GM21381 (cell line): Measurements from ENCODE around the gene TMEM164.
"Not testable (repeated sequence)": the region's sequence is repeated elsewhere in the genome, so short reads cannot be mapped to it uniquely, and the experiment has no call there.

ENCODE experiments used
- ATAC-seq: cut with Tn5 transposase; IDR thresholded peaks from one replicate; pipeline ENCODE4 v1.9.1; 2021; ENCODE audit warnings: mild to moderate bottlenecking, moderate library complexity; ENCODE audit not compliant: unreplicated experiment

TMEM164 gene

DNA sequence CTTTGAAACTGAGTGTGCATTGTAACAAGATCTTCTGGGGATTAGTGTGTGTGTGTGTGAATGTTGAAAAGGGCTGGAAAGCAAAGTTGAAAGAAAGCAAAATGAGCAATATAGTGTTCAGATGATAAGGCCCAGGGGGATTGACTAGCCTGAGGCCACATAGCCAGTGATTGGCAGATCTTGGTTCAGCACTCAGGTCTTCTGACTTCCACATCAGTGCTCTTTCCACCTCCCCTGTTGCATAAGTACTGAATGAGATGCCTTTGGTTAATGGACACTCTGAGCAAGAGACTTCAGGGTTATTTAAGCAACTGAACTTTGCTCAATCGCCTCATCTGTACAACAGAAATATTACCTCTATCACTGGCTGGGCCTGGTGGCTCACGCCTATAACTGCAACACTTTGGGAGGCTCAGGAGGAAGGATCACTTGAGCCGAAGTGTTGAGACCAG lies 120.4 kb downstream of the TMEM164 start:
- ATAC-seq = no peak

DNA sequence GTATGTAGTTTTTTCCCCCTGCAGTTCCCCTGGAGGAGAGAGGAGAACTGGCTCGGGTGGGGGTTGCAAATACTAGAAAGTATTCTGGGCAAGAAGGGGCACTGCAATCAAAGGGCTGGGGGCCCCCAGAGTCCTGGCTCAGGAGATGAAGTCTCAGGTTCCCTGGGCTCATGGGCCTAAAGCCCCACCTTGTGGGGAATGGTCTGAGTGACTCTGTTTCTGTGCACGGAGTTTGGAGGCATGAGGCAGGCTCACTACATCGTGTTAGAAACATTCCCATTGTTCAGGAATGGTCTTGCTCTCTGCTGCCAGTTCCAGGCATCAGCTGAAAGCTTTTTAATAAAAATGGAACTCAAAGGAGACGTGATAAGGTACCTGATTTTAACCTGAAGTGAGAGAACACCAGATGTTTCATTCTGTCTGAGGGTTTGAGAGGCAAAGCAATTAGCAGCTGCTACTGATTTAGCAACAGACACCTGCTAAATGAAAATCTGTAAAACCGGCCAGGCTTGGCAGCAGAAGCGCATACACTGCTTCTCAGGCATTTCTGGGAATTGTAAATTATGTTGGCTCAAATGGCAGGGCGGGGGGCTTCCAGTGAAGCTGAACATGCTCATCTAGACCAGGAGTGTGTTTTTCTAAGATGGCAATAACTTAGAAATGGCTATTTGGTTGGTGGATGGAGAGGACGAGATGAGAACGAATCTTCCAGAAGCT lies 122.7 kb downstream of the TMEM164 start:
- ATAC-seq = no peak

DNA sequence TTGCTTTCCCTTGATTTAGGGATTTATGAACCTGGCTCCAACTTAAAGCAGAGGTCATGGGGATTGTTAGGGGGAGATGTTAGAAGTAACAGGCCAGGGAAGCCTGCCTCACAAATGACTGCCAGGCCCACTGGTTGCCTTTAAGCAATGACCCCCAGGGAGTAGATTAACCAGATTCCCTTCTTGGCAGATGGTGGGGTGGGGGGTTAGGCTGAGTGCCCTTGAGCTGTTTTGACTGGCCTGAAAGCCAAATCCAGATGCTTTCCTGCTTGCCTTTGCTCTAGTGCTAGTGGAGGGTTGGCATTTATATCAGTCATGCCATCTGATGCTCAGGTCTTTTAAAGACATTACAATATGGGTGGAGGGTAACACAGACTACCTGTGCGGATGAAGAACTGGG lies 128.1 kb downstream of the TMEM164 start:
- no peak for ATAC-seq

DNA sequence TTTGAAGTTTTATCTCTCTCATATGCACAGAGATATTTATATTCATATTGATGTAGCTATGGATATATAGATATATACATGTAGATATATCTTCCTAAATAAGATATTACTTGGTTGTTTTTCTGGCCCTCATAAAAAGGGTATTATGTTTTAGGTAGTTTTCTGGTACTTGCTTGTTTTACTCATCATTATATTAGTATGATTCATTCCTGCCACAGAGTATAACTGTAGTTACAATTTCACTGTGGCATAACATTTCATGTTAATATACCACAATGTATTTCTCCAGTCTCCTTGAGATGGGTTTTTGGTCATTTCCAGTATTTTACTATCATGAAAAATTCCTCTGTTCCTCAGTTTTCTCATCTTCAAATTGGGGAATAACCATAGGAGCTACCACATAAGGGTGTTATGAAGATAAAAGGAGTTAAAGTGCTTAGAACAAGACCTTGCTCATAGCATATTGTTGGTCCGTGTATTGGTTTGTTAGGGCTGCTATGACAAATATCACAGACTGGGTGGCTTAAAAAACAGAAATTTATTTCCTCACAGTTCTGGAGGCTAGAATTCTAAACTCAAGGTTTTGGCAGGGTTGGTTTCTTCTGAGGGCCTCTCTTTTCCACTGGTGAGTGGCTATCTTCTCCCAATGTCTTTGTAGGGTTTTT lies 129.7 kb downstream of the TMEM164 start:
- no peak for ATAC-seq

DNA sequence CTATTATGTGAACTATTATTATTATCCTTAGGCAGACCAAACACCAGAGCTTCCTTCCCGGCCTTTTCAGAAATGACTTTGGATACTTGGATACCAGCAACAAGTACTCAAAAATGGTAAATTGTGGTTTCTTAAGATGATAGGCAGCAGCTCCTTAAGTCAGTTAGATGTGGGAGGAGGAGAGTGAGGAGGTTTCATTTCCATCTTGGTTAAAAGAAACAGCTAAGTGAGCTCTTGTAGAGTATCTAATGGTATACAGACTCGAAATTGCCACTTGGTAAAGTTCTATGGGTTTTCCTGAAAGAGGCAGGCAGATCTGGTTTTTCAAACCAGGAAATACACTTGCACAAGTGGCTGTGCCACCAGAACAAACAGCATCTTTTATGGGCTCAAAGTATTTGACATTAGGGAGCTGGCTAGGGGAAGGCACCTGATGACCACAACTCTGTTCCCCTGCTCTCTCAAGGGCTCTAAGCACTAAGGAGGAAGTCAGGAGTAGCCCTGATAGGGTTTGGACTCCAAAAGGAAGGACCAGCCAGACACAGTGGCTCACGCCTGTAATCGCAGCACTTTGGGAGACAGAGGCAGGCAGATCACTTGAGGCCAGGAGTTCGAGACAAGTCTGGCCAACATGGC lies 130.9 kb downstream of the TMEM164 start:
- no peak for ATAC-seq

DNA sequence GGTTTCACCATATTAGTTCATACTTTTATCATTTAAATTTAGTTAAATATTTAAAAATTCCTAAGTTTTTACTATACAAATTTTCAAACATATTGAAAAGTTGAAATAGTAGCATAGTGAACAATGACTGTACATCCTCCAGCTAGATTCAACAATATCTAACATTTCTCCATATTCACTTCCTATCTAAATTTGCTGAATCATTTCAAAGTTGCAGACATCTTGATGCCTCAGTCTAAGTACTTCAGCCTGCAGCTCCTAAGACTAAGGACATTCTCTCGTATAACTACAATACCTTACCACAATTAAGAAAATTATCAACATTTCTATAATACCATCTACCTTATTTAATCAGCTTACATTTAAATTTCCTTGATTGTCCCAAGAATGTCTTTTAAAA lies 132.7 kb downstream of the TMEM164 start:
- ATAC-seq = no peak

DNA sequence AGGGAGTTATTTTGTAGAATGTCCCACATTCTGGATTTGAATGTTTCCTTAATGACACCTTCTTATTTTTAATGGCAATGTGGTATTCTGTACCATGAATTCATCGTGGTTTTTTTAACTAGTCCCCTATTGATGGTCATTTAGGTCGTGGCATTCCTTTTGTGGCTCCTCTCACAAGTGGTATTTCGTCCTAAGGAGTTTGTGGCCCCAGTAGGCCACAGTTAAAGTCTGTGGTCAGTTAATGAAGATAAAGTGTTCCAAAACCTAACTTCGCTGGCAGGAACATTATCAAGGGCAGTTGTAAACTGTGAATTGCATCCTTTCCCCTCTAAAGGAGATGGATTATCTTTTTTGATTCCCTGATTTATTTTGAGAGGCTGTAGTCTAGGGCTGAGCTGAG lies 133.2 kb downstream of the TMEM164 start:
- no peak for ATAC-seq

DNA sequence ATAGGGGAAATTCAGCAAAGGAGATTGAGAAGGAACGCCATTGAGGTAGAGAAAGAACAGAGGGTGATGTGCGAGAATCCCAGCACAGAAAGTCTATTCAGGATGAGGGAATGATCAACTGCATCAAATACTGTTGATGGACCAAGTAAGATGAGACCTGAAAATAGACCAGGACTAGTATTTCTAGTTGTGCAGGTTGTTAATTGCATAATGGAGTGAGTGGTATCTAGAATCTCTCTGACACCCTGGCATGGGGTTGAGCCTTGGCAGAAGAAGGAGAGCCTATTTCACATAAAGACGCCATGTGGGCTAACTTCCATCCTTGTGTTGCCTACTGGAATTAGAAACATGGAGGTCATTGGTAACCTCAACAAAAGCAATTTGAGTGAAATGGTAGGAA lies 135.6 kb downstream of the TMEM164 start:
- ATAC-seq = no peak

DNA sequence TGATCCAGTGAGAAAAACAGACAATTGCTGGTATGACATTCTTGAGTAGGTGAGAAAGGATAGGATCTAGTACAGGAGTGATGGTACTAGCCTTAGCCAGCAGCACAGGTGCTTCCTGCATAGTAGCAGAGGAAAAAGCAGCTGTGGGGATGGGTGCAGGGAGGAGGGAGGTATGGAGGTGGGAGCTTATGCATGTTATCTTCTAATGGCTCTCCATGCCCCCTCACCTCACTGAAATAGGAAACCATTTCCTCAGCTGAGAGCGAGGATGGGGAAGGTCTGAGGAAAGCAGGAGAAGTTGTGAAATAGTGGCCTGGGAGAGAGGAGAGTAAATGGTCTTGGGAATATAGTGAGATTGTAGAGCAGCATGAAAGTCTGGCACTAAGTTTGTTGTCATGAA lies 136.3 kb downstream of the TMEM164 start:
- no peak for ATAC-seq

DNA sequence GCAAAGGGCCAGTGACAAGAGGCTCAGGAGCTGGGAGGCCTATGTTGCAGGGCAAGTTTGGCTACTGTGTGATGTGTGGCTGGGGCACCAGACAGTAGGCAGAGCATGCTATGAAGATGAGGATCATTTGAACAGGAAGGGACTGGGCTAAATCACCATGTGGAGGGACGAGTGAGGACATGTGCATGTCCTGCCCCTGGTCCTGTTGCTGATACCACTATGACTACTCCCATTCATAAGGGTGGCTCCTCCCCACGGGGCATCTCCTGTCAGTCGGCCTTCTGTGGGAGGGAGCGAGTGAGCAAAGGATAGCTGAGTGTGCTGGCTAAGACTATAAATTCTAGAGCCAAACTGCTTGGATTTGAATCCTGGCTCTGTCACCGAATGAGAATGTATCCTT lies 139.2 kb downstream of the TMEM164 start:
- ATAC-seq = no peak

DNA sequence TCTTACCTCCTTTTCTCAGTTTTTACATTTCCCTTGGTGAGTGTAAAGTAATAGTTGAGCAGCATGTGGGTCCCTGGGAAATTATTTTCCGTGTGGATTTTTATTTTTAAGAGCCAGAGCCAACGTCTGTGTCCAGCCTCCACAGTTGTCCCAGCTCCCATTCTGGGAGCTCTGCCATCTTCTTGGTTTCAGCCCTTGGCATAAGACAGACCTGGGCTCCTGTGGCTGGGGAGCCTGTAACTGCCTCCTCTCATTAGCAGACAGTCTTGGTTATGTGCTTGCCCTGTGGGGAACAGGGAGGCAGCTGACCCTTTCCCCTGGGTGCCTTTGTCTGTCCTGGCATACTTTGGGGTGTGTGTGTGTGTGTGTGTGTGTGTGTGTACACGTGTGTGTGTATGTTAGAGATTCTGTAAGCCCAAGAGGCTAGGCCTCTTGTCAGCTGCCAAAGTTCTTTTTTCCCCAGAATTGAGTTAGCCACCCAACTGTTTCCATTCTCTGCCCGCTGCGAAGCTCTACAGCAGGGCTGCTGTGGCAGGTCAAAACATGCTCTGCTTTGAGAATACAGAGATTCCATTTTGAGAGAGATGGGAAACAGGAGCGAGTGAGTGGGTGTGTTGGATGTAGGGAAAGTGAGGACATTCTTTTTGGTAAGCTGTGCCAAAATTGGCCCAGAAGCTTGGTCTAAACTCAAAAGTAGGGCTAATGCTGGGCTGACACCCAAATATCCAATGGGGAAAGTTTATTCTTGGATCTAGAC lies 140.7 kb downstream of the TMEM164 start:
- ATAC-seq = no peak

DNA sequence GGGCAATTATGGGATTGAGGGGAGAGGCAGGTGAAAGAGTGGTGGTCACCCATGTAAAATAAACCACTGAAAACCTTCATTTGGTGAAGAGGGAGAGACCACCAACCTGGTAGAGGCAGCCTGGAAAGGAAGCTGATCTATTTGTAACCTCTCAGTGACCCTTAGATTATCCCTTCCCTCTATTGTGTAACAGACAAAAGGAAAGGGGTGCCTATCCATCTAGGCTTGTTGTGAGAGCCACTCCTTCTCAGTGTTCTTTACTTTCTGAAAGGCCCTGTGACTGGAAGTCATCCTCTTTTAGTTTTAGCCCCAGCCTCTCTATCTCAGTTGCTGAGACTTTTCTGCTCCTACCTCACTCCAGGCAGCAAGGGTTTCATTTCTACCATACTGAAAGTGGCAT lies 142.4 kb downstream of the TMEM164 start:
- no peak for ATAC-seq

DNA sequence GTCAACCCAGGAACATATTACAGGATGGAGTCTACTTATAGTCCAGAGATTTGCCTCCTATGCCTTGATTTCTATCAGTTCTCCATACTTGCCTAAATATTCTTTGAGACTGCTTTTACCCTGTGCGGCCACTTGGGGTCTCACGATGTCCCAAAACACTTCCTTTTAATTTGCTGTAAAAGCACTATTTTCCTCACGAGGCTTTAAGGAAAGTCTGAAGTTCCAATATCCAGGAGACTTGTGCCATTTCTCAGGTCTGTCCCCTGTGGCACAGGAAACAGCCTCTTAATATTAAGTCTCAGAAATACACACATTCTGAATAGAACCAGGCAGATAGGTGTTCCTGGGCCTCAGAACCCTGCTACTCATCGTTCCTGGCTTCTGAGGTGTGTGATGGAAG lies 142.9 kb downstream of the TMEM164 start:
- ATAC-seq = no peak

DNA sequence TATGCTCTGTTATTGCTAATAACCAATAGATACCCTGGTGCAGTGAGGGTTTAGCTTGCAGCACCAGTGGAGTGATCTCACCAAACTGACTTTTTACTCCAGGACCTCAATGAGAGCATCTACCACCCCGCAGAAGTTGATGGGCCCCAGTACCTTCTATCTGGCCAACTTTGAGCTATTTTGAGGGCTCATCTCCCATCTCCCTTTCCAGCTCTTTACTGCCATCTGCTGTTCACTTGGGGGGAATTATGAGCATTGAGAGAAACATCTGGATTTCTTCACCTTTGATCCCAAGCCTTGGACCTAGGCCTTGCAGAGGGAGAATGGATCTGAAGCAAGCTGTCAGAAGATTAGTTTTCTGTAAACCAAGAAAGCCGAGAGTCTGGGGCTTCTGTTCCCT lies 143.6 kb downstream of the TMEM164 start:
- ATAC-seq = peak; percentile 60

DNA sequence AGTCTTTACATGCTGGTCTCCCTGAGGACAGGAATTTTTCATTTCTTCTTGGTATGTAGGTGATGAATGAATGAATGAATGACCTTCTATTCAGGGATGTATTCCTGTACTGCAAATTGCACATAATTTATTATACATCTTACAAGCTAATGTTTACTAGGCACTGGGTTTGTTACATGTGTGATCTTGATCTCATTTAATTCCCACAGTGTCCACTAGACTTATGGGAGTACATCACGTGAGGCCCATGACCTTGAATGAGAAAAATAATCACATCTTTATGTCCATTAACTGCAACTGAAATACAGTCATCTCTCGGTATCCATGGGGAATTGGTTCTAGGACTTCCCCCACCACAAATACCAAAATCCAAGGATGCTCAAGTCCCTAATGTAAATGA lies 150.3 kb downstream of the TMEM164 start:
- ATAC-seq = no peak

DNA sequence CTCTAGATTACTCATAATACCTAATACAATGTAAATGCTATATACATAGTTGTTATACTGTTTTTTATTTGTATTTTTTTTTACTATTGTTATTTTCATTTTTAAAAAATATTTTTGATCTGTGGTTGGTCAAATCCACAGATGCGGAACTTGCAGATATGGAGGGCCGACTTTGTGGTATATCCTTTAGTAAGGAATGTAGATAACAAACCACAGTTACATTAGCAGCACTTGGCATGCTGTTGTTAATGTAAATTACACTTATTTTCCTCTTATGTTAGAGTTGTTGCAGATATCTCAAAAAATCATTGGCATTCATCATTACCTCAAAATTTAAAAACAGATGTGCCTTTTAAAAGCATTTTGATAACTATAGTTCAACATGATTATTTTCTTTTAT lies 151.0 kb downstream of the TMEM164 start:
- ATAC-seq = no peak

DNA sequence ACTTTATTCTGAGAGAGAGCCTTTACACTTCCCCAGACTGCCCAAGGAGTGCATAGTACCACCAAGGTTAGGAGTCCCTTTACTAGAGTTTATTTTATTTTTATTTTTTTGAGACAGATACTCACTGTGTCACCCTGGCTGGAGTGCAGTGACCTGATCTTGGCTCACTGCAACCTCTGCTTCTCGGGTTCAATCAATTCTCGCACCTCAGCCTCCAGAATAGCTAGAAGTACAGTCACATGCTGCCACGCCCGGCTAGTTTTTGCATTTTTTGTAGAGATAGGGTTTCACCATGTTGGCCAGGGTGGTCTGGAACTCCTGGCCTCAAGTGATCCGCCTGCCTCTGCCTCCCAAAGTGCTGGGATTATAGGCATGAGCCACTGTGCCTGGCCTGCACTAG lies 151.4 kb downstream of the TMEM164 start:
- not testable (repeated sequence) for ATAC-seq

DNA sequence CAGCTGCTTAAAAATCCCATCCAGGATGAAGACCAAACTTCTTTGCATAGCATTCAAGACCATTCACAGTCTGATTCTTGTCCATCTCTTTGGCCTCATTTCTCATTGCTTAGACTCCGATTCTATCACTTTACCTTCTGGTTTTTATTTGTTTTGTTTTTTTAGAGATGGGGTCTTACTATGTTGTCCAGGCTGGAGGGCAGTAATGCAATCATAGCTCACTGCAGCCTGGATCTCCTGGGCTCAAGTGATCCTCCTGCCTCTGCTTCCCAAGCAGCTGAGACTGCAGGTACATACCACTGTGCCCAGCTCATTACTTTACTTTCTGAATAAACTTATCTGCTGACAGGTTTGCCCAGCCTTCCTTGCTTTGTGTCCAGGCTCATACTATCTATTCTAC lies 152.8 kb downstream of the TMEM164 start:
- no peak for ATAC-seq

DNA sequence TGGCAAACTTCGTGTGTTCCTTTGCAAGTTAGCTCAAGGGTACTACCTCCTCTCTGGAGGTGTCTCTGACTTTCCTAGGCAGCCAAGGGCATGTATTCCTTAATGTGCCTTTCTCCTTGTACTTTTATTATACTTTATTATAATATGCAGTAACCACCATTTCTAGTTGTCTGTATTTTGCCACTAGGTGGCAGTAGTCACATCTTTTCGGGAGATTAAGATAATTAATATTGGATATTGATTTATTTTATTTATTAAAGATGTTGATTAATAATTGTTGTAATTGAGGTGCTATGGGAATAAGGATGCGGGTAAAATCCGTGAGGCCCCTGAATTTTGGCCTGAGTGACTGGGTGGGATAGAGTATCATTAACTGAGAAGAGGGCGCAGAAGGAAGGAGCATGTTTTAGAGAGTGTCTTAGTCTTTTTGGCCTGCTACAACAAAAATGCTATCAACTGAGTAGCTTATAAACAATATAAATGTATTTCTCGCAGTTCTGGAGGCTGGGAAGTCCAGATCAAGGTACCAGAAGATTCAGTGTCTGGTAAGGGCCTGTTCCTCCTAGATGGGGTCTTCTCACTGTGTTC lies 153.3 kb downstream of the TMEM164 start:
- no peak for ATAC-seq

DNA sequence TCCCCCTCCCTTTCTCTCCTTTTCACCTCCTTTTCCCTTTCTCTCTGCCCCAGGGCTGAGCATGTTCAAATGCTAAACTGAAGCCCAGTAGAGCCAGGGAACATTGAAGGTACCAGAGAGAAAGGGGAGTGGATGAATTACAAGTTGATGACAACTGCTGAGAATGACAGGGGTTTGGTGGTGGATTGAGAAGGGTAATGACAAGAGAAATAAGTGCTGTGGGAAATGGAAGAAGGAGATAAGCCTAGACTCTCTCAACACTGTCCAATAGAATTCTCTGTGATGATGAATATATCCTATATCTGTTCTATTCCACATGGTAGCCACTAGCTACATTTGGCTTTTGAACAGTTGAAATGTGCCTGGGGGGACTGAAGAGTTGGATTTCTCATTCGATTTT lies 154.5 kb downstream of the TMEM164 start:
- no peak for ATAC-seq

DNA sequence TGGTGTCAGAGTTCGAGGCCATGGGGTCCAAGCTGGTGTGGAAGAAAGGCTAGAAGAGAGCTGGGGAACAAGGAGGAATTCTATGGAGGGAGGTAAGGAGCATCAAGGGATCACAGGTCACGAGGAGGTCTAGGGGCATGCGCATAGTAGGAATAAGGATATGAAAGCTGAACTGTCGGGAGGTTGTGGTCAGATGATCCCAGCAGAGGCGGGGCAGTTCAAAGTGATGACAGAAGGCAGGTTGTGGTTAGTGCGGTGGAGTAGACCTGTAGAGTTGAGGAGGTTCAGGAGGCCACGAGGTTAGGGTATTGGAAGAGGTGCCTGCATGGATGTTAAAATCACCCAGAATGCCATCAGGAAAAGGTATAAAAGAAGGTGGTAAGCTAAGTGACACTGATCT lies 156.3 kb downstream of the TMEM164 start:
- ATAC-seq = no peak
